Endothelial cell of umbilical vein (primary cell): ENCODE data around the gene NELL2. TPM values are rescaled to one million over a fixed set of nuclear protein-coding genes. Genes with fewer than 3 reads are reported as not detected.

ENCODE experiments used
- BruUV-seq: library from RNA; stranded (reverse); fragments of 400-500 nt; replicated peaks from 2 replicates; lab custom pipeline; 2021; lab: Mats Ljungman, UMichigan
- CTCF ChIA-PET: fragments of 300-600, 350-600 bp; sonication (Branson Sonifier 250); formaldehyde crosslinking; loops from one replicate; lab custom pipeline; 2021; ENCODE audit warnings: antibody characterized with exemption, inconsistent platforms; lab: Charles Lee
- POLR2A ChIA-PET: fragments of 300-600, 350-600 bp; sonication (Branson Sonifier 250); formaldehyde crosslinking; loops from one replicate; lab custom pipeline; 2021; ENCODE audit warnings: antibody characterized with exemption, inconsistent platforms; lab: Charles Lee
- DNase-seq: peaks from one replicate; pipeline ENCODE4 v3.0.0-alpha.2; 2011; ENCODE audit warnings: low read depth, low spot score
- FAIRE-seq: peaks from 2 replicates; lab custom pipeline; 2011; peaks lifted over from hg19 to GRCh38; lab: Jason Lieb, UNC
- H2AFZ ChIP-seq: 2 replicates; pipeline ENCODE4 v1.6.0; 2012; ENCODE audit warnings: low read depth, low read length, control low read depth, inconsistent platforms
- H3K27ac ChIP-seq: 2 replicates; pipeline ENCODE4 v1.5.1; 2011; ENCODE audit warnings: low read depth, mild to moderate bottlenecking, control low read depth, low read length, moderate library complexity; ENCODE audit not compliant: insufficient read depth
- H3K27me3 ChIP-seq, 2 experiments: 2 replicates each; pipeline versions ENCODE4 v1.6.0 to v1.6.1; 2011; ENCODE audit warnings: low read length in 2 of 2, mixed read lengths in 1 of 2; ENCODE audit not compliant: control insufficient read depth in 2 of 2, insufficient read depth in 2 of 2
- H3K36me3 ChIP-seq, 2 experiments: 2 replicates in 1 of 2; 3 replicates in 1 of 2; pipeline ENCODE4 v1.5.1; 2011; ENCODE audit warnings: low read length in 2 of 2, mild to moderate bottlenecking in 1 of 2, moderate library complexity in 1 of 2; ENCODE audit not compliant: control insufficient read depth in 2 of 2, insufficient read depth in 2 of 2; ENCODE audit errors: extremely low read depth in 1 of 2
- H3K4me1 ChIP-seq: 3 replicates; pipeline ENCODE4 v1.5.1; 2011; ENCODE audit warnings: mild to moderate bottlenecking, low read length; ENCODE audit not compliant: control insufficient read depth, insufficient read depth; ENCODE audit errors: extremely low read depth
- H3K4me2 ChIP-seq: 2 replicates; pipeline ENCODE4 v1.6.1; 2011; ENCODE audit warnings: low read length, control low read depth, mixed read lengths; ENCODE audit not compliant: insufficient read depth
- H3K4me3 ChIP-seq, 3 experiments: fragments of 200-600 bp in 1 of 3; sonication (generic), shearing (Covaris generic) in 1 of 3; replicated peaks in 1 of 3; 2 replicates each; pipeline ENCODE4 v1.5.1; 2011 to 2016; ENCODE audit warnings: control low read depth in 3 of 3, low read length in 3 of 3, mild to moderate bottlenecking in 2 of 3, inconsistent platforms in 1 of 3, low read depth in 1 of 3, moderate library complexity in 1 of 3; ENCODE audit not compliant: insufficient read depth in 1 of 3
- H3K79me2 ChIP-seq: 2 replicates; pipeline ENCODE4 v1.6.0; 2012; ENCODE audit warnings: low read length, inconsistent platforms; ENCODE audit not compliant: control insufficient read depth, insufficient read depth
- H3K9ac ChIP-seq: replicated peaks from 2 replicates; pipeline ENCODE3; 2011; ENCODE audit warnings: low read length, control low read depth; ENCODE audit not compliant: insufficient read depth; ENCODE audit errors: extremely low read depth
- H3K9me1 ChIP-seq: replicated peaks from 3 replicates; pipeline ENCODE4 v1.6.0; 2011; ENCODE audit warnings: mild to moderate bottlenecking, low read length; ENCODE audit not compliant: control insufficient read depth, insufficient read depth; ENCODE audit errors: extremely low read depth
- H3K9me3 ChIP-seq: replicated peaks from 2 replicates; pipeline ENCODE4 v1.5.1; 2012; ENCODE audit warnings: low read length, inconsistent platforms; ENCODE audit not compliant: control insufficient read depth, insufficient read depth
- H4K20me1 ChIP-seq: replicated peaks from 2 replicates; pipeline ENCODE3; 2011; ENCODE audit warnings: mild to moderate bottlenecking, low read length; ENCODE audit not compliant: control insufficient read depth, insufficient read depth; ENCODE audit errors: extremely low read depth
- EZH2 ChIP-seq: IDR thresholded peaks from 2 replicates; pipeline ENCODE4 v1.6.1; 2012; ENCODE audit warnings: borderline replicate concordance, low read depth, mild to moderate bottlenecking, moderate library complexity, low read length, inconsistent platforms; ENCODE audit not compliant: severe bottlenecking
- FOS ChIP-seq: IDR thresholded peaks from 2 replicates; pipeline ENCODE4 v1.6.1; 2011; ENCODE audit warnings: mild to moderate bottlenecking, low read length, moderate library complexity, borderline replicate concordance; ENCODE audit not compliant: insufficient read depth
- GATA2 ChIP-seq: IDR thresholded peaks from 2 replicates; pipeline ENCODE4 v1.7.0; 2011; ENCODE audit warnings: low read depth, mild to moderate bottlenecking, moderate library complexity, mixed read lengths, low read length; ENCODE audit not compliant: insufficient read length, insufficient read depth
- JUN ChIP-seq: IDR thresholded peaks from 2 replicates; pipeline ENCODE4 v1.6.1; 2011; ENCODE audit warnings: borderline replicate concordance, low read depth; ENCODE audit not compliant: insufficient read length, insufficient read depth
- MAX ChIP-seq: IDR thresholded peaks from 2 replicates; pipeline ENCODE4 v1.6.1; 2011; ENCODE audit not compliant: insufficient read depth, insufficient read length
- MYC ChIP-seq: IDR thresholded peaks from one replicate; pipeline ENCODE4 v1.6.1; 2011; ENCODE audit warnings: mild to moderate bottlenecking, low read depth, low read length
- POLR2A ChIP-seq: IDR thresholded peaks from 2 replicates; pipeline ENCODE4 v1.6.1; 2012; ENCODE audit warnings: low read depth, mild to moderate bottlenecking, control low read depth, low read length
- dilution Hi-C: fragments of 300-500 bp; cut with MboI; formaldehyde crosslinking; loops from one replicate; pipeline ENCODE4 v1.15.0; 2019; ENCODE audit warnings: low sequenced_read_pairs; ENCODE audit not compliant: extremely low pct_ligation_motif_present
- intact Hi-C: fragments of 100-400 bp; cut with micrococcal nuclease; formaldehyde crosslinking; loops from one replicate; pipeline ENCODE4 v1.10.0; 2022
- polyA plus RNA-seq, 4 experiments: library from polyadenylated mRNA; depleted of rRNA in 3 of 4; stranded (reverse) in 3 of 4; unstranded in 1 of 4; fragments of >200 nt; gene quantifications; 2 replicates each; pipeline versions ENCODE4 v1.2.1 to v1.2.3, GENCODE V29; 2011 to 2012; ENCODE audit warnings: missing spikeins in 1 of 4
- total RNA-seq: library from RNA; stranded (reverse); gene quantifications from 2 replicates; pipeline ENCODE4 v1.2.3, GENCODE V29; 2021
- TF ChIP-seq, protein P1 (sequence below), 2 donors: IDR thresholded peaks; 1 replicate in 1 of 2; 2 replicates in 1 of 2; pipeline ENCODE4 v1.5.1; 2011; ENCODE audit warnings: low read length in 2 of 2, mild to moderate bottlenecking in 2 of 2, moderate library complexity in 2 of 2, control low read depth in 1 of 2, inconsistent platforms in 1 of 2, low read depth in 1 of 2; ENCODE audit not compliant: insufficient read depth in 1 of 2; ENCODE audit errors: extremely low read depth in 1 of 2

Gene NELL2
- total and polyA plus RNA-seq, 2 donors (not counting 3 experiments of a cell fraction or from before 2014, with no cell fraction given), result 0.11 to 0.49 TPM

GRCh38 chr12:44833561-44833960 lies 42.6 kb downstream of the NELL2 start:
- Histone ChIP-seq H4K20me1 (no peaks in the 10 kb centered on the region), H3K27ac (no peak overlapping the region), H3K4me1 (no peaks in the 10 kb centered on the region), H3K4me3 (no peak overlapping the region), H2AFZ (no peak overlapping the region), H3K9me3 (no peaks in the 10 kb centered on the region), H3K27me3 (no peaks in the 10 kb centered on the region), H3K9me1 (no peaks in the 10 kb centered on the region), H3K4me2 (no peak overlapping the region), H3K9ac (no peak overlapping the region), H3K36me3 (no peaks in the 10 kb centered on the region), H3K79me2 (no peaks in the 10 kb centered on the region)
- dilution Hi-C loops (no loop called here), intact Hi-C loops (no loop called here)
- ChIA-PET POLR2A (no interaction called here), CTCF (no interaction called here)
- TF ChIP-seq GATA2 (no peak), EZH2 (no peak), MYC (no peak), MAX (no peak), POLR2A (no peak), JUN (no peak), FOS (no peak)
- TF ChIP-seq, protein P1, sequence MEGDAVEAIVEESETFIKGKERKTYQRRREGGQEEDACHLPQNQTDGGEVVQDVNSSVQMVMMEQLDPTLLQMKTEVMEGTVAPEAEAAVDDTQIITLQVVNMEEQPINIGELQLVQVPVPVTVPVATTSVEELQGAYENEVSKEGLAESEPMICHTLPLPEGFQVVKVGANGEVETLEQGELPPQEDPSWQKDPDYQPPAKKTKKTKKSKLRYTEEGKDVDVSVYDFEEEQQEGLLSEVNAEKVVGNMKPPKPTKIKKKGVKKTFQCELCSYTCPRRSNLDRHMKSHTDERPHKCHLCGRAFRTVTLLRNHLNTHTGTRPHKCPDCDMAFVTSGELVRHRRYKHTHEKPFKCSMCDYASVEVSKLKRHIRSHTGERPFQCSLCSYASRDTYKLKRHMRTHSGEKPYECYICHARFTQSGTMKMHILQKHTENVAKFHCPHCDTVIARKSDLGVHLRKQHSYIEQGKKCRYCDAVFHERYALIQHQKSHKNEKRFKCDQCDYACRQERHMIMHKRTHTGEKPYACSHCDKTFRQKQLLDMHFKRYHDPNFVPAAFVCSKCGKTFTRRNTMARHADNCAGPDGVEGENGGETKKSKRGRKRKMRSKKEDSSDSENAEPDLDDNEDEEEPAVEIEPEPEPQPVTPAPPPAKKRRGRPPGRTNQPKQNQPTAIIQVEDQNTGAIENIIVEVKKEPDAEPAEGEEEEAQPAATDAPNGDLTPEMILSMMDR (IDR thresholded peaks at IDR 0.05; ENCODE audit: extremely low read depth in 1 of 2, insufficient read depth in 1 of 2, low read depth in 1 of 2, low read length in 2 of 2), result no peak
- no TSS peak for BruUV-seq
- DNase-seq, result no peak
- no peak for FAIRE-seq
